PC-3 (cell line): ENCODE data around the gene TIAM2.

Experiments
- EZH2 ChIP-seq: fragments of 300-600 bp; sonication (generic); IDR thresholded peaks from one replicate; pipeline ENCODE4 v1.6.1; 2017; ENCODE audit warnings: antibody characterized with exemption, mild to moderate bottlenecking, low read length; ENCODE audit not compliant: unreplicated experiment
- TF ChIP-seq, protein P1 (sequence below): fragments of 300-600 bp; sonication (generic); conservative IDR thresholded peaks from 2 replicates; pipeline ENCODE4 v1.5.1; 2017; ENCODE audit warnings: antibody characterized with exemption, low read depth, mild to moderate bottlenecking, low read length

DNA sequence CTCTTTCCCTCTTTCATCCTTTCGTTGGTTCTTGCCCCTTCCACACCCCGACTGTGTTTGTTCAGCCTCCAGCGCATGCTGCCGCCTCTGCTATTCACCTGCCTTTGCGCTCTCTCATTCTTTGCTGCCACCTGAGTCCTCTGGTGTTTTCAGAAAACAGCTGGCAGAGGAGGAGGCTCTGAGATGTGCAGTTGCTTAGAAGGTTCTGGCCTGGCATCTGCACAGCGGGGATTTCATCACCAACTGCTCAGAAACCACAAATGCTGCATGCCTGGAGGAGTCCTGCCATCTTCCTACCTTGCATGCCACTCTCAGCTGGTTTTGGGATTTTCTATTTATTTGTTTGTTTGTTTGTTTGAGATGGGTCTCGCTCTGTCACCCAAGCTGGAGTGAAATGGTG, 229.5 kb downstream of the TIAM2 start:
- TF ChIP-seq, protein P1, sequence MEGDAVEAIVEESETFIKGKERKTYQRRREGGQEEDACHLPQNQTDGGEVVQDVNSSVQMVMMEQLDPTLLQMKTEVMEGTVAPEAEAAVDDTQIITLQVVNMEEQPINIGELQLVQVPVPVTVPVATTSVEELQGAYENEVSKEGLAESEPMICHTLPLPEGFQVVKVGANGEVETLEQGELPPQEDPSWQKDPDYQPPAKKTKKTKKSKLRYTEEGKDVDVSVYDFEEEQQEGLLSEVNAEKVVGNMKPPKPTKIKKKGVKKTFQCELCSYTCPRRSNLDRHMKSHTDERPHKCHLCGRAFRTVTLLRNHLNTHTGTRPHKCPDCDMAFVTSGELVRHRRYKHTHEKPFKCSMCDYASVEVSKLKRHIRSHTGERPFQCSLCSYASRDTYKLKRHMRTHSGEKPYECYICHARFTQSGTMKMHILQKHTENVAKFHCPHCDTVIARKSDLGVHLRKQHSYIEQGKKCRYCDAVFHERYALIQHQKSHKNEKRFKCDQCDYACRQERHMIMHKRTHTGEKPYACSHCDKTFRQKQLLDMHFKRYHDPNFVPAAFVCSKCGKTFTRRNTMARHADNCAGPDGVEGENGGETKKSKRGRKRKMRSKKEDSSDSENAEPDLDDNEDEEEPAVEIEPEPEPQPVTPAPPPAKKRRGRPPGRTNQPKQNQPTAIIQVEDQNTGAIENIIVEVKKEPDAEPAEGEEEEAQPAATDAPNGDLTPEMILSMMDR, result no peak
- TF ChIP-seq EZH2, result no peak
